Effector CD4-positive, alpha-beta T cell (primary cell): Measurements from ENCODE around the gene REEP1. TPM values are rescaled to one million over a fixed set of nuclear protein-coding genes. Genes with fewer than 3 reads are reported as not detected.
"Not testable (repeated sequence)": the region's sequence is repeated elsewhere in the genome, so short reads cannot be mapped to it uniquely, and the experiment has no call there.

Source experiments
- DNase-seq: peaks from one replicate; pipeline ENCODE4 v3.0.0-alpha.2; 2020
- total RNA-seq: gene quantifications from one replicate; lab custom pipeline; 2026; lab: John Stamatoyannopoulos, UW

The REEP1 gene
- not detected for total RNA-seq

- DNase-seq = no peak
Observed at GRCh38 chr2:86337244-86337835, at the start of gene REEP1. REEP1 (minus strand) TSS chr2:86337626; CDS start chr2:86337510, 116 bp downstream.

- no peak for DNase-seq
Observed at GRCh38 chr2:86383844-86384243, 46.4 kb upstream of the REEP1 start.

GRCh38 chr2:86382698-86383097 lies 45.3 kb upstream of the REEP1 start:
- no peak for DNase-seq

GRCh38 chr2:86382108-86382507 lies 44.7 kb upstream of the REEP1 start:
- DNase-seq = no peak

GRCh38 chr2:86378469-86378868 lies 41.0 kb upstream of the REEP1 start:
- no peak for DNase-seq

- DNase-seq = no peak
Observed at GRCh38 chr2:86375623-86376022, 38.2 kb upstream of the REEP1 start.

GRCh38 chr2:86372641-86373502 lies 35.4 kb upstream of the REEP1 start:
- DNase-seq = no peak

- DNase-seq = no peak
Observed at GRCh38 chr2:86372133-86372532, 34.7 kb upstream of the REEP1 start.

- DNase-seq = no peak
Observed at GRCh38 chr2:86371527-86371926, 34.1 kb upstream of the REEP1 start.

- DNase-seq = no peak
Observed at GRCh38 chr2:86370579-86370978, 33.2 kb upstream of the REEP1 start.

GRCh38 chr2:86368161-86368824 lies 30.9 kb upstream of the REEP1 start:
- DNase-seq = peak; percentile 6

- DNase-seq = no peak
Observed at GRCh38 chr2:86367499-86367777, 30.0 kb upstream of the REEP1 start.

- no peak for DNase-seq
Observed at GRCh38 chr2:86366651-86367498, 29.4 kb upstream of the REEP1 start.

- DNase-seq = no peak
Observed at GRCh38 chr2:86364894-86365293, 27.5 kb upstream of the REEP1 start.

GRCh38 chr2:86360776-86361175 lies 23.4 kb upstream of the REEP1 start:
- DNase-seq = no peak

- DNase-seq = no peak
Observed at GRCh38 chr2:86358957-86359356, 21.5 kb upstream of the REEP1 start.

GRCh38 chr2:86357392-86357963 lies 20.1 kb upstream of the REEP1 start:
- DNase-seq = no peak

GRCh38 chr2:86352727-86353221 lies 15.3 kb upstream of the REEP1 start:
- no peak for DNase-seq

- DNase-seq = no peak
Observed at GRCh38 chr2:86352137-86352726, 14.8 kb upstream of the REEP1 start.

GRCh38 chr2:86350751-86351150 lies 13.3 kb upstream of the REEP1 start:
- no peak for DNase-seq

GRCh38 chr2:86347401-86347800 lies 10.0 kb upstream of the REEP1 start:
- DNase-seq = no peak

GRCh38 chr2:86345783-86346370 lies 8.5 kb upstream of the REEP1 start:
- DNase-seq = not testable (repeated sequence)
